ENCODE results near the gene GANAB. TPM values are rescaled to one million over a fixed set of nuclear protein-coding genes. Genes with fewer than 3 reads are reported as not detected.

GANAB gene
- total RNA-seq, 4 donors from 2014 or later: 56.9 to 513 (median 270) TPM

GRCh38 chr11:62603072-62603408 is 43.4 kb downstream of the GANAB start:
- no peak for DNase-seq
- Histone ChIP-seq H3K36me3 (no peaks in the 10 kb centered on the region), H3K9me3 (no peaks in the 10 kb centered on the region), H3K4me1 (peaks cover 9 to 10% of the 10 kb centered on the region in 2 donors), H3K4me3 (peak overlapping the region; percentile 58 to 80), H3K27me3 (no peaks in the 10 kb centered on the region), H3K27ac (peak overlapping the region; percentile 90 to 94)
- intact Hi-C loops (cut with DNase I; ENCODE audit: low total_unique reads): no loop called here
- TF ChIP-seq, protein P1, sequence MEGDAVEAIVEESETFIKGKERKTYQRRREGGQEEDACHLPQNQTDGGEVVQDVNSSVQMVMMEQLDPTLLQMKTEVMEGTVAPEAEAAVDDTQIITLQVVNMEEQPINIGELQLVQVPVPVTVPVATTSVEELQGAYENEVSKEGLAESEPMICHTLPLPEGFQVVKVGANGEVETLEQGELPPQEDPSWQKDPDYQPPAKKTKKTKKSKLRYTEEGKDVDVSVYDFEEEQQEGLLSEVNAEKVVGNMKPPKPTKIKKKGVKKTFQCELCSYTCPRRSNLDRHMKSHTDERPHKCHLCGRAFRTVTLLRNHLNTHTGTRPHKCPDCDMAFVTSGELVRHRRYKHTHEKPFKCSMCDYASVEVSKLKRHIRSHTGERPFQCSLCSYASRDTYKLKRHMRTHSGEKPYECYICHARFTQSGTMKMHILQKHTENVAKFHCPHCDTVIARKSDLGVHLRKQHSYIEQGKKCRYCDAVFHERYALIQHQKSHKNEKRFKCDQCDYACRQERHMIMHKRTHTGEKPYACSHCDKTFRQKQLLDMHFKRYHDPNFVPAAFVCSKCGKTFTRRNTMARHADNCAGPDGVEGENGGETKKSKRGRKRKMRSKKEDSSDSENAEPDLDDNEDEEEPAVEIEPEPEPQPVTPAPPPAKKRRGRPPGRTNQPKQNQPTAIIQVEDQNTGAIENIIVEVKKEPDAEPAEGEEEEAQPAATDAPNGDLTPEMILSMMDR (IDR thresholded peaks at IDR 0.05): no peak
- no peak for TF ChIP-seq POLR2A (IDR thresholded peaks at IDR 0.05)

DNA sequence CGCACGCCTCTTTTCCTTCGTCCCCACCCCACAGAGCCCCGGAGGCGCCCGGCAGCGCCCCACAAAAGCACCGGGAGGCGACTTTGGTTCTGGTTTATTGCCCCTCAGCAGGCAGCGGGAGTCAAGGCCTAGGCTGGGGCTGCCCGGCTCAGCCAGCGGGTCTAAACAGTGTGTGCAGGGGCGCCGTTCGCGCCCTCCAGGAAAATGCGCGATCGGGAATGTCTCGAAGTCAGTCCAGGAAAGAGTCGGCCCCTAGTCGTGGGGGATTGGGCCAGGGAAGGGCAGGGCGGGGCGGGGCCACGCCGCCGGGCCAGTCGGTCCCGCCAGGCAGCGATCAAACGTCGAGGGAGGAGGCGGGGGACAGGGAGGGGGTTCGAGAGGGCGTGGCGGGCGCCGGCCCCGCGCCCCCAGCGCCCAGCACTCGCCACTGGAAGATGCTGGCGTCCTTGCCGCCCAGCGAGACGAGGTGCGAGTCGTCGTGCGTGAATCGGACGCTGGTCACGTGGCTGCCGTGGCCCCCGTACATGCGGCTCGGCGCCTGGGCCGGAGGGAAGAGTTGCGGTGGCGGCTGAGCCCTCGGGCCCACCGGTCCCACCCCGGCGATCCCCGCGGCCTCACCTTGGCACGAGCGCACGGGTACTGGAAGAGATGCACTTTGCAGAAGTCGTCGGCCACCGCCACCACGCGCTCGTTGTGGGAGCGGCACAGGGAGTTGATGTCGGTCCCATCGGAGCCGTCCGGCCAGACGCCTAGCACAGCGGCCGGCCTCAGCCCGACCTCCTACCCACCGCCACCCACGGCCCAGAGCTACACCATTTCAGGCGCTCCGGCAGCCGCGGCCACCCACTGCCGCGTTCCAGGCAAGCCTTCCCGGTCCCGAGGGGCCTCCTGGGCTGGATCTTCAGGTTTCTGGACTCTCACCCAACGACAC is 44.0 kb downstream of the GANAB start:
- peaks cover 9 to 10% of the 10 kb centered on the region in 2 donors for H3K4me1 ChIP-seq
- H3K27me3 ChIP-seq: no peaks in the 10 kb centered on the region
- H3K27ac ChIP-seq: peak overlapping the region; percentile 90 to 94
- H3K9me3 ChIP-seq: no peaks in the 10 kb centered on the region
- H3K4me3 ChIP-seq: peak overlapping the region; percentile 58 to 80
- TF ChIP-seq POLR2A (IDR thresholded peaks at IDR 0.05): no peak
- TF ChIP-seq, protein P1 (IDR thresholded peaks at IDR 0.05): peak in 2 of 4 experiments; percentile 27 to 34
- no peaks in the 10 kb centered on the region for H3K36me3 ChIP-seq
- DNase-seq: peak; percentile 67 to 73
- intact Hi-C loops (cut with DNase I; ENCODE audit: low total_unique reads): no loop called here

GRCh38 chr11:62601372-62602140 is 44.9 kb downstream of the GANAB start, which contains the start of gene MTA2:
Gene MTA2 (minus strand): TSS chr11:62601865. CDS start chr11:62601450, 415 bp downstream.
- intact Hi-C loops (cut with DNase I; ENCODE audit: low total_unique reads): no loop called here
- DNase-seq: peak; percentile 98 to 99
- Histone ChIP-seq H3K4me3 (peak within 1 kb of the TSS; percentile 58 to 80), H3K27ac (peak within 1 kb of the TSS; percentile 90 to 94), H3K27me3 (no peaks in the 10 kb centered on the region), H3K9me3 (no peaks in the 10 kb centered on the region), H3K36me3 (no peaks in the 10 kb centered on the region), H3K4me1 (peaks cover 9 to 10% of the 10 kb centered on the region in 2 donors)
- peak in 1 of 2 donors; percentile 59 for TF ChIP-seq POLR2A (IDR thresholded peaks at IDR 0.05)
- TF ChIP-seq, protein P1 (IDR thresholded peaks at IDR 0.05): no peak

- peak in 1 of 2 donors; percentile 63 for DNase-seq
- no peak for TF ChIP-seq POLR2A (IDR thresholded peaks at IDR 0.05)
- TF ChIP-seq, protein P1 (IDR thresholded peaks at IDR 0.05): no peak
- Histone ChIP-seq H3K36me3 (no peaks in the 10 kb centered on the region), H3K9me3 (no peaks in the 10 kb centered on the region), H3K27ac (peak overlapping the region; percentile 90 to 94), H3K27me3 (no peaks in the 10 kb centered on the region), H3K4me1 (peaks cover 9 to 10% of the 10 kb centered on the region in 2 donors), H3K4me3 (peak overlapping the region; percentile 58 to 80)
- intact Hi-C loops (cut with DNase I; ENCODE audit: low total_unique reads): no loop called here
These were observed 45.4 kb downstream of the GANAB start for GRCh38 chr11:62601122-62601371.

Data from uterus (tissue), 4 donors.